ENCODE data around the gene PRMT1. TPM values are rescaled to one million over a fixed set of nuclear protein-coding genes. Genes with fewer than 3 reads are reported as not detected.

PRMT1 gene
- total RNA-seq, 2 experiments from 2014 or later, result 384 to 448 TPM

- Mint-ChIP-seq H3K27me3 (no peaks in the 10 kb centered on the region), H3K27ac (no peak overlapping the region), H3K36me3 (ENCODE audit: low read depth) (peaks cover 38% of the 10 kb centered on the region), H3K4me1 (peaks cover 23% of the 10 kb centered on the region), H3K4me3 (no peak overlapping the region), H3K9me3 (ENCODE audit: low read depth) (no peaks in the 10 kb centered on the region)
- CTCF ChIA-PET, result interaction anchor here (0.7 kb wide), 1 partner anchor 90 kb away, joined by 3 read pairs; no protein-coding TSS in a partner anchor
- no peak for ATAC-seq
- intact Hi-C loops (cut with DNase I, micrococcal nuclease), result loop anchor here in 1 of 2 experiments (10.0 kb wide), 1 partner anchor 1337 kb away; the partner anchor contains the start of gene EMP3
- no peak for DNase-seq
- POLR2A ChIA-PET, result no interaction called here
Measured at GRCh38 chr19:49662011-49662410, 15.1 kb upstream of the PRMT1 start.

GRCh38 chr19:49663224-49663623 lies 13.8 kb upstream of the PRMT1 start:
- peaks cover 29% of the 10 kb centered on the region for H3K4me1 Mint-ChIP-seq
- H3K4me3 Mint-ChIP-seq, result peak overlapping the region; percentile 96

DNA sequence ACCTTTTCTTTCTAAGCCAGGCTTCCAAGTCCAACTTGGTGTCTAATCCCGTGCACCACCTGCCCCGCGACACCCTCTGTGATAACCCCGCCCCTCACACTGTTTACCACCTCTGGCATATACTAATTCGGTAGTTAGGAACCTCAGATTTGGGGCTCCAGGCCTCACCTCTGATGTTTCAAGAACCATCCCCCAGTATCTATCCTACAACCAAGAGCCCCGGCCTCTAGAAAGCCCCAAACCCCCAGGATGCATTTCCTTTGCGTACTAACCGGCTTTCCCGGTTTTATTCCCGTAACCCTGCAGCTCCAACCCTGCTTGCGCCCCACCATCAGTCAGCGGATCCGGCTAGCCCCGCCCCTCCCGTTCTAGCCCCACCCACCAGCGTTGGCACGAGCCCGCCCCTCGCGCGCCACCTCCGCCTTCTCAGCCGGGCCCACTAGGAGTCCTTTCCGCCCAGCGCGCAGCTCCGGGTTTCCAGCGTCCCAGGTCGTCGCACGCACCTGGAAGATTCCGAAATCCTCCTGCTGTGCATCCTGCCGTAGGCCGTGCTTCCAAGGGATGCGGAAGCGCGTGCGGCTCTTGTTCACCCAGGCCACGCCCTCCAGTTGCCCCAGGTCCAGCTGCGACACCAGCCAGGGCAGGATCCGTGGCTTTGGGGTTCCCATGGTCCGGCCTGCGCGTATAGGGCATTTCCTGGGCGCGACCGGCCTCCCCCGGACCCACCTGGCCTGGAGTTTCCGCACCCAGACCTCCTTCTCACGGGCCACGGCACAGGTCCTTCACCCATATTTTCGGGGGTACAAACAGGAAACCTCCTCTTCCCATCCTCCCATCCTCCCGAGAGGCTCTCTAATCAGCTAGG lies 12.7 kb upstream of the PRMT1 start:
- ATAC-seq (peak; percentile 69), DNase-seq (peak; percentile 97)
- intact Hi-C loops (cut with DNase I, micrococcal nuclease), result loop anchor here (1.0 to 10.0 kb wide), 12 partner anchors 12 to 1340 kb away; partner anchors contain the start of genes AKT1S1 (in 1 of the 2), ALDH16A1 (in 1 of the 2), ATF5 (in 1 of the 2) and EMP3 (in 1 of the 2)
- no peaks in the 10 kb centered on the region for H3K27me3 Mint-ChIP-seq
- peak overlapping the region; percentile 92 for H3K27ac Mint-ChIP-seq
- peak overlapping the region; percentile 96 for H3K4me3 Mint-ChIP-seq
- H3K9me3 Mint-ChIP-seq (ENCODE audit: low read depth), result no peaks in the 10 kb centered on the region
- peaks cover 34% of the 10 kb centered on the region for H3K36me3 Mint-ChIP-seq (ENCODE audit: low read depth)
- H3K4me1 Mint-ChIP-seq, result peaks cover 29% of the 10 kb centered on the region
- ChIA-PET CTCF (interaction anchor here (0.6 to 2.7 kb wide), 12 partner anchors 9 to 117 kb away, joined by 3 to 18 read pairs (median 4); partner anchors contain the start of genes NOSIP, PRMT1, RRAS and SCAF1), POLR2A (interaction anchor here (0.6 to 2.2 kb wide), 7 partner anchors 12 to 1300 kb away, joined by 3 to 15 read pairs (median 6); partner anchors contain the start of genes NOSIP, PRMT1, RRAS and SCAF1)

More at GRCh38 chr19:49663224-49663623, 13.8 kb upstream of the PRMT1 start:
- Mint-ChIP-seq H3K27me3 (no peaks in the 10 kb centered on the region), H3K36me3 (ENCODE audit: low read depth) (peaks cover 36% of the 10 kb centered on the region), H3K9me3 (ENCODE audit: low read depth) (no peaks in the 10 kb centered on the region), H3K27ac (peak overlapping the region; percentile 92)
- intact Hi-C loops (cut with DNase I, micrococcal nuclease), result loop anchor here in 1 of 2 experiments (10.0 kb wide), 1 partner anchor 1338 kb away; the partner anchor contains the start of gene EMP3
- CTCF ChIA-PET, result interaction anchor here (1.0 to 2.7 kb wide), 4 partner anchors 8 to 21 kb away, joined by 5 to 18 read pairs (median 6); partner anchors contain the start of genes PRMT1 and SCAF1
- POLR2A ChIA-PET, result interaction anchor here (1.5 to 2.2 kb wide), 2 partner anchors 13 to 21 kb away, joined by 7 to 15 read pairs; partner anchors contain the start of genes PRMT1 and SCAF1
- ATAC-seq (no peak), DNase-seq (no peak)

- Mint-ChIP-seq H3K27me3 (no peaks in the 10 kb centered on the region), H3K36me3 (ENCODE audit: low read depth) (peaks cover 32% of the 10 kb centered on the region), H3K27ac (peak overlapping the region; percentile 92), H3K4me3 (peak overlapping the region; percentile 96), H3K9me3 (ENCODE audit: low read depth) (no peaks in the 10 kb centered on the region), H3K4me1 (peaks cover 29% of the 10 kb centered on the region)
- DNase-seq, result no peak
- ChIA-PET CTCF (interaction anchor here (0.6 to 2.7 kb wide), 11 partner anchors 8 to 117 kb away, joined by 3 to 18 read pairs (median 4); partner anchors contain the start of genes NOSIP, PRMT1, RRAS and SCAF1), POLR2A (interaction anchor here (0.6 to 2.2 kb wide), 7 partner anchors 11 to 538 kb away, joined by 3 to 15 read pairs (median 6); partner anchors contain the start of genes RRAS and SCAF1)
- ATAC-seq, result no peak
- intact Hi-C loops (cut with DNase I, micrococcal nuclease), result loop anchor here (1.0 to 10.0 kb wide), 7 partner anchors 11 to 1340 kb away; partner anchors contain the start of genes AKT1S1 (in 1 of the 2), EMP3 (in 1 of the 2), PRR12 (in 1 of the 2) and PTOV1 (in 1 of the 2)
Measured at GRCh38 chr19:49665036-49665350, 12.1 kb upstream of the PRMT1 start.

DNA sequence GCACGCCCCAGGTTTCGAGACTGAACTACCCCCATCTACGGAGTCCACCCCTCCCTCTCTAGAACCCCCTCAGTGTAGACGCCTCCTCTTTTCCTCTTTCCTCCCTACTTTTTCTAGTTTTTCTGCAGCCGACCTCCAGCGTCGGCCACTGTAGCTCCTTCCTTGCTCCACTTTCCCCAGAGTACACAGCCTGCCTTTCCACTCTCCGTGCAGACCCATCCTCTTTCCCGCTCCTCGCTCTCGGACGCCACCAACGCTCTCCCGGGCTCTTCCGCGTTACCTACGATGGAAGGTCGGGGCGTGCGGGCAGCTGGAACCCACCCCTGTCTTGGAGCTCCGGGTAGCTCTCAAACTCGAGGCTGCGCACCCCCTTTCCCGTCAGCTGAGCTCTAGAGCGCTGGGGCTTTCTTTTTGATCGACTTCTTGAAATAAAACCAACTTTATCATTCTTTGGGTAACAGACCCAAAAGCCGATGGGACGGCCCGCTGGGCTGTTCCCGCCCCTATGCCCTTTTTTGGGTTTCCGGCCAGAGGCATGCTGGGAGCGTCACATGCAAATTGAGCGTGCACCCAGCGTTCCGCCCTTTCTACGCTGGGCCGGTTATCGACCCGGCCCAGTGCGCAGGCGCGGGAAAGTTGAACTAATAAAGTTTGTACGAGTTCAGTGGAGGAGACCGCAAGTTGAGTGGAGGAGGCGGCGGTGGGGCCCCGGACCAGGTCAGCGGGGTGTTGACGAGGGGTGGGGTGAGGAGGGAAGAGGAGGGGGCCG lies 11.5 kb upstream of the PRMT1 start, which contains the start of the genes BCL2L12 and IRF3:
Gene BCL2L12 (plus strand): TSS at position 583 of the 769 bp plus-strand sequence. CDS start 760 bp downstream, outside the sequence.
Gene IRF3 (minus strand): TSS at position 507 of the 769 bp plus-strand sequence. CDS start 1,019 bp downstream, outside the sequence.
- peak; percentile 100 for DNase-seq
- peaks cover 29% of the 10 kb centered on the region for H3K36me3 Mint-ChIP-seq (ENCODE audit: low read depth)
- H3K4me3 Mint-ChIP-seq, result peak within 1 kb of the TSS; percentile 96
- POLR2A ChIA-PET, result interaction anchor here (0.6 to 2.2 kb wide), 6 partner anchors 10 to 538 kb away, joined by 3 to 15 read pairs (median 6); partner anchors contain the start of genes RRAS and SCAF1
- peak within 1 kb of the TSS; percentile 92 for H3K27ac Mint-ChIP-seq
- H3K9me3 Mint-ChIP-seq (ENCODE audit: low read depth), result no peaks in the 10 kb centered on the region
- H3K4me1 Mint-ChIP-seq, result peaks cover 29% of the 10 kb centered on the region
- H3K27me3 Mint-ChIP-seq, result no peaks in the 10 kb centered on the region
- CTCF ChIA-PET, result interaction anchor here (0.6 to 2.7 kb wide), 9 partner anchors 10 to 118 kb away, joined by 3 to 18 read pairs (median 4); partner anchors contain the start of genes PRMT1, RRAS and SCAF1
- intact Hi-C loops (cut with DNase I, micrococcal nuclease), result loop anchor here (1.0 to 10.0 kb wide), 7 partner anchors 11 to 1341 kb away; partner anchors contain the start of genes AKT1S1 (in 1 of the 2), EMP3 (in 1 of the 2), PRR12 (in 1 of the 2) and PTOV1 (in 1 of the 2)
- ATAC-seq, result peak; percentile 86

DNA sequence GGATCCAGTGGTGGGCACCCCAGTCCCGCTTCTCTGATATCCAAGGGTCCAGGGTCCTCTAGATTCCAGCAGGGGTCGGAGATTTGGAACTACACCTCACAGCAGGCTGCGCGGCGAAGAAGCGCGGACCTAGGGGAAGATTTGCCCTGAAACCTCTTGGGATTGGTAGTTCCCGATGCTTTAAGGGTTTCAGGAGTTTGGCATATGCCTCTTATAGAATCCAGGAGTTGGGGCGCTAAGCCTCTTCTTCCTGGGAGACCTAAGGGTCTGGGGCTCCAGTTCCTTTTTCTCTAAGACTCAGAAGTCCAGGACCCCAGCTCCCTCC lies 11.0 kb upstream of the PRMT1 start:
- CTCF ChIA-PET, result interaction anchor here (0.8 to 2.7 kb wide), 3 partner anchors 10 to 107 kb away, joined by 3 to 18 read pairs (median 4); partner anchors contain the start of gene PRMT1
- H3K27ac Mint-ChIP-seq, result peak overlapping the region; percentile 92
- POLR2A ChIA-PET, result interaction anchor here (1.0 kb wide), 2 partner anchors 10 to 171 kb away, joined by 3 to 6 read pairs; no protein-coding TSS in a partner anchor
- ATAC-seq, result no peak
- peak overlapping the region; percentile 96 for H3K4me3 Mint-ChIP-seq
- no peaks in the 10 kb centered on the region for H3K9me3 Mint-ChIP-seq (ENCODE audit: low read depth)
- no peak for DNase-seq
- intact Hi-C loops (cut with DNase I, micrococcal nuclease), result loop anchor here in 1 of 2 experiments (10.0 kb wide), 1 partner anchor 1341 kb away; the partner anchor contains the start of gene EMP3
- H3K4me1 Mint-ChIP-seq, result peaks cover 29% of the 10 kb centered on the region
- H3K27me3 Mint-ChIP-seq, result no peaks in the 10 kb centered on the region
- peaks cover 30% of the 10 kb centered on the region for H3K36me3 Mint-ChIP-seq (ENCODE audit: low read depth)

DNA sequence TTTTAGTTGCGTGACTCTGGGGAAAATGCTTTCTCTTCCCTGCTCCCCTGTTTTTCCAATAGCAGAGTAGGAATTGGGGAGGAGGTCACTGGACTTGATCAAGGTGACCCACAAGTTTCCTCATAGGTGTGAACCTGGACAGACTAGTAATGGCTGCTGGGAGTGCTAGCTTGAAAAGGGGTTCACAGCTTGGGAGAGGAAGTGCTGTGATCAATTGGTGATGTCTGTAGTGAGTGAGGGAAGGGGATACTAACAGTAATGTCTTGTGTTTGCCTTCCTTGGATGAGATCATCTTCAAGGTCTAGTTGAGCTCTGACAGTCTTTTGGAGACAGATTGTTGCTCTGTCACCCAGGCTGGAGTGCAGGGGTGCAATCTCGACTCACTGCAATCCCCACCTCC lies 9.6 kb upstream of the PRMT1 start:
- no peak for ATAC-seq
- no peaks in the 10 kb centered on the region for H3K9me3 Mint-ChIP-seq (ENCODE audit: low read depth)
- peaks cover 30% of the 10 kb centered on the region for H3K36me3 Mint-ChIP-seq (ENCODE audit: low read depth)
- intact Hi-C loops (cut with DNase I, micrococcal nuclease), result loop anchor here in 1 of 2 experiments (10.0 kb wide), 1 partner anchor 1343 kb away; the partner anchor contains the start of gene EMP3
- H3K27me3 Mint-ChIP-seq, result no peaks in the 10 kb centered on the region
- peak overlapping the region; percentile 13 for H3K27ac Mint-ChIP-seq
- CTCF ChIA-PET, result interaction anchor here (0.7 kb wide), 1 partner anchor 24 kb away, joined by 3 read pairs; no protein-coding TSS in a partner anchor
- POLR2A ChIA-PET, result interaction anchor here (1.5 kb wide), 1 partner anchor 9 kb away, joined by 4 read pairs; no protein-coding TSS in a partner anchor
- peaks cover 35% of the 10 kb centered on the region for H3K4me1 Mint-ChIP-seq
- peak overlapping the region; percentile 96 for H3K4me3 Mint-ChIP-seq
- no peak for DNase-seq

GRCh38 chr19:49669516-49669915 lies 7.6 kb upstream of the PRMT1 start:
- DNase-seq (no peak), ATAC-seq (no peak)
- POLR2A ChIA-PET, result no interaction called here
- Mint-ChIP-seq H3K4me3 (no peak overlapping the region), H3K9me3 (ENCODE audit: low read depth) (no peaks in the 10 kb centered on the region), H3K27ac (no peak overlapping the region), H3K27me3 (no peaks in the 10 kb centered on the region), H3K4me1 (peaks cover 17% of the 10 kb centered on the region), H3K36me3 (ENCODE audit: low read depth) (peaks cover 28% of the 10 kb centered on the region)
- intact Hi-C loops (cut with DNase I, micrococcal nuclease), result loop anchor here in 1 of 2 experiments (10.0 kb wide), 1 partner anchor 1345 kb away; the partner anchor contains the start of gene EMP3
- CTCF ChIA-PET, result interaction anchor here (1.7 kb wide), 1 partner anchor 26 kb away, joined by 3 read pairs; no protein-coding TSS in a partner anchor

GRCh38 chr19:49672131-49672919 lies 4.7 kb upstream of the PRMT1 start:
- ChIA-PET CTCF (interaction anchor here (0.8 to 7.0 kb wide), 9 partner anchors 8 to 193 kb away, joined by 3 to 62 read pairs (median 3); partner anchors contain the start of genes AP2A1, RRAS and SCAF1), POLR2A (interaction anchor here (1.1 kb wide), 1 partner anchor 32 kb away, joined by 5 read pairs; the partner anchor contains the start of gene RRAS)
- no peak for ATAC-seq
- H3K4me1 Mint-ChIP-seq, result peaks cover 15% of the 10 kb centered on the region
- DNase-seq, result peak; percentile 87
- H3K27ac Mint-ChIP-seq, result no peak overlapping the region
- no peak overlapping the region for H3K4me3 Mint-ChIP-seq
- no peaks in the 10 kb centered on the region for H3K27me3 Mint-ChIP-seq
- intact Hi-C loops (cut with DNase I, micrococcal nuclease), result loop anchor here in 1 of 2 experiments (1.0 to 10.0 kb wide), 2 partner anchors 166 to 798 kb away; partner anchors contain the start of gene PPP1R15A
- H3K9me3 Mint-ChIP-seq (ENCODE audit: low read depth), result no peaks in the 10 kb centered on the region
- peaks cover 23% of the 10 kb centered on the region for H3K36me3 Mint-ChIP-seq (ENCODE audit: low read depth)

Measured in activated CD4-positive, alpha-beta T cell treated with anti-CD3 and anti-CD28 coated beads for 36 hours (primary cell).